GM13976 (cell line): ENCODE measurements around the gene POLDIP3.

Experiments used
- DNase-seq: peaks from one replicate; pipeline ENCODE4 v3.0.0; 2012; ENCODE audit warnings: low spot score
- in situ Hi-C: fragments of 300-500 bp; cut with MboI; formaldehyde crosslinking; loops from one replicate; pipeline ENCODE4 v1.12.0; 2022; ENCODE audit warnings: low sequenced_read_pairs, mixed read lengths, inconsistent platforms; ENCODE audit not compliant: unreplicated experiment
- TF ChIP-seq, protein P1 (sequence below): IDR thresholded peaks from 2 replicates; pipeline ENCODE4 v1.5.1; 2012; ENCODE audit warnings: borderline replicate concordance, mild to moderate bottlenecking; ENCODE audit not compliant: insufficient read depth; ENCODE audit errors: extremely low read depth, missing control alignments, control extremely low read depth

POLDIP3 gene

GRCh38 chr22:42630901-42631602 lies 16.4 kb upstream of the POLDIP3 start:
- peak; percentile 32 for DNase-seq
- TF ChIP-seq, protein P1, sequence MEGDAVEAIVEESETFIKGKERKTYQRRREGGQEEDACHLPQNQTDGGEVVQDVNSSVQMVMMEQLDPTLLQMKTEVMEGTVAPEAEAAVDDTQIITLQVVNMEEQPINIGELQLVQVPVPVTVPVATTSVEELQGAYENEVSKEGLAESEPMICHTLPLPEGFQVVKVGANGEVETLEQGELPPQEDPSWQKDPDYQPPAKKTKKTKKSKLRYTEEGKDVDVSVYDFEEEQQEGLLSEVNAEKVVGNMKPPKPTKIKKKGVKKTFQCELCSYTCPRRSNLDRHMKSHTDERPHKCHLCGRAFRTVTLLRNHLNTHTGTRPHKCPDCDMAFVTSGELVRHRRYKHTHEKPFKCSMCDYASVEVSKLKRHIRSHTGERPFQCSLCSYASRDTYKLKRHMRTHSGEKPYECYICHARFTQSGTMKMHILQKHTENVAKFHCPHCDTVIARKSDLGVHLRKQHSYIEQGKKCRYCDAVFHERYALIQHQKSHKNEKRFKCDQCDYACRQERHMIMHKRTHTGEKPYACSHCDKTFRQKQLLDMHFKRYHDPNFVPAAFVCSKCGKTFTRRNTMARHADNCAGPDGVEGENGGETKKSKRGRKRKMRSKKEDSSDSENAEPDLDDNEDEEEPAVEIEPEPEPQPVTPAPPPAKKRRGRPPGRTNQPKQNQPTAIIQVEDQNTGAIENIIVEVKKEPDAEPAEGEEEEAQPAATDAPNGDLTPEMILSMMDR = no peak
- in situ Hi-C loops = no loop called here

DNA sequence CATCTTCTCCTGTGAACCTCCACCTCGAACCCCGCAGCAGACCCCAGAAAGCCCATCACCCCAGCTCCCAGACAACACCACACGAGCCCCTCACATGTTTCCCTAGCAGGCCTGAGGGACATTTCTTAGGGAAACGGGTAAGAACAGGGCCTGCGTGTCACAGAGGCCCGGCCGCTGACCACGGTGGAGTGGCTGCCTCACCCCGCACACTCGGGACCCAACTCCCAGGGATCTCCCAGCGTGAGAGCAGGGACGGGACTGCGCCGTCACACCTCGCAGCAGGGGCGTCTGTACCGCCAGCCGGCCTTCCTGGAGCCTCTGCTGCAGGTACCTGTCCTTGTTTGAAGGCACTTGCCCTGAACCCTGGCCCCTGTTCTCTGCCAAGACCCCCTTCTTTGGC lies 15.5 kb upstream of the POLDIP3 start:
- TF ChIP-seq, protein P1 = no peak
- in situ Hi-C loops = no loop called here
- peak; percentile 28 for DNase-seq

GRCh38 chr22:42627981-42628380 lies 13.3 kb upstream of the POLDIP3 start:
- TF ChIP-seq, protein P1 = no peak
- no peak for DNase-seq
- in situ Hi-C loops = no loop called here

DNA sequence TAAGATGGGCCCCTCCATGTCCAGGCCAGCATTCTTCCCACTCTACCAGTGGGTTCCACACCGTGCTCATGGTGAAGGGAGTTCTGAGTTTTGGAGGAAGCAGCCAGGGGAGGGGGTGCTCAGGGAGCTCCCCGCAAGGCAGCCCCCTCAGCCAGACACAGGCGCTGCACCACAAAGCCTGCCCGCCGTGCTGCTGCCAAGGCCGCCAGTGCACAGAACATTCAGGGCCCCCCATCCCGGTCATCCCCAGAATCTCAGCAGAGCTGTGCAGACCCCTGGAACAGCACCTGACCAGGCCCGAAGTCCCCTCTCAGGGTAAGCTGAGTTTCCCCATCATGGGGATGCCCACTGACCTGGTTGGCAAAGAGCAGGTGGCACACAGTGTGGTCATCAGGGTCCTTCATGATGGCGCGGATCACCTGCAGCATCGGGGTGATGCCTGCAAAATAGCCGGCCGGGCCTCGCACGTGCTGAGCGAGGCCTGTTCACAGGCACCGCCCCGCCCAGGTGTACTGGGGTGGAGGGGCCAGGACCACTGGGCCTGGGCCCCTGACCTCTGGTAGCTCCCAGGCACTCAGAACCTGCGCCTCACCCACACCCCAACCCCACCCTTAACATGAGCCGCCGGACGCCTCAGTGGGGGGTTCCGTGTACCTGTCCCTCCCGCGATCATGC lies 12.4 kb upstream of the POLDIP3 start:
- in situ Hi-C loops = no loop called here
- DNase-seq = no peak
- TF ChIP-seq, protein P1 = no peak

- in situ Hi-C loops = no loop called here
- DNase-seq = no peak
- TF ChIP-seq, protein P1 = no peak
Measured at GRCh38 chr22:42626431-42626830, 11.7 kb upstream of the POLDIP3 start.

DNA sequence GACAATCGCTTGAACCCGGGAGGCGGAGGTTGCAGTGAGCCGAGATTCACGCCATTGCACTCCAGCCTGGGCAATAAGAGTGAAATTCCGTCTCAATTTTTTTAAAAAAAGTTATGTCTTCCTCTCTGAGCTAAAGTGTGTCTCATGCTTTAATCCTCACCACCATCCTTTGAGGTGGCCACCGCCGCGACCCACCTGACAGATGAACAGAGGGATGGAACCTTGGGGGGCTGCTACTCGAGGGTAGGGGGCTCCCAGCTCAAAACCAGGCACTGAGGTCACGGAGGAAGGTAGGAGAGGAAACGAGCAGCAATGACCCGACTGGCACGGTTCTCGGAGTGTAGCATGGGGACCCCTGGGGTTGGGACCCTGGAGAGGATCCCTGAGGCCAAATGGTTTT lies 10.7 kb upstream of the POLDIP3 start:
- in situ Hi-C loops = no loop called here
- TF ChIP-seq, protein P1 = no peak
- DNase-seq = no peak
